OCI-LY1 (cell line): Measurements from ENCODE around the gene PIR.
A peak's percentile ranks its signal among the peaks of the same experiment; 100 is the strongest.

Source experiments
- H2AFZ ChIP-seq: fragments of 200-600 bp; sonication (generic), shearing (Covaris generic); 2 replicates; pipeline ENCODE4 v1.6.0; 2014; ENCODE audit warnings: antibody characterized with exemption, mild to moderate bottlenecking, low read length
- H3F3A ChIP-seq: fragments of 200-600 bp; sonication (generic), shearing (Covaris generic); 2 replicates; pipeline ENCODE4 v1.6.0; 2014; ENCODE audit warnings: mild to moderate bottlenecking, antibody characterized with exemption, low read length, moderate library complexity; ENCODE audit not compliant: insufficient read depth
- H3K27ac ChIP-seq: fragments of 200-600 bp; sonication (generic); 2 replicates; pipeline ENCODE4 v1.5.1; 2014; ENCODE audit warnings: low read length, mixed run types, mild to moderate bottlenecking, low read depth; ENCODE audit not compliant: poor library complexity, severe bottlenecking
- H3K27me3 ChIP-seq: fragments of 200-600 bp; sonication (generic); 2 replicates; pipeline ENCODE4 v1.6.0; 2014; ENCODE audit warnings: antibody characterized with exemption, mild to moderate bottlenecking, low read length, moderate library complexity; ENCODE audit not compliant: insufficient read depth
- H3K36me3 ChIP-seq: fragments of 200-600 bp; sonication (generic); 2 replicates; pipeline ENCODE4 v1.6.1; 2014; ENCODE audit warnings: mild to moderate bottlenecking, antibody characterized with exemption, low read length, moderate library complexity, mixed read lengths; ENCODE audit not compliant: insufficient read depth
- H3K4me1 ChIP-seq: fragments of 200-600 bp; sonication (generic); 2 replicates; pipeline ENCODE4 v1.5.1; 2014; ENCODE audit warnings: mild to moderate bottlenecking, low read length, moderate library complexity; ENCODE audit not compliant: insufficient read depth, severe bottlenecking
- H3K4me2 ChIP-seq: fragments of 200-600 bp; sonication (generic), shearing (Covaris generic); 2 replicates; pipeline ENCODE4 v1.6.1; 2014; ENCODE audit warnings: low read length
- H3K4me3 ChIP-seq: fragments of 200-600 bp; sonication (generic); 2 replicates; pipeline ENCODE4 v1.5.1; 2014; ENCODE audit warnings: low read length, low read depth, mild to moderate bottlenecking, mixed read lengths; ENCODE audit not compliant: poor library complexity, severe bottlenecking
- H3K79me2 ChIP-seq: fragments of 200-600 bp; shearing (Covaris generic); 2 replicates; pipeline ENCODE4 v1.6.1; 2016; ENCODE audit warnings: mixed run types, low read length, mixed read lengths; ENCODE audit not compliant: insufficient read depth
- H3K9ac ChIP-seq: fragments of 200-600 bp; sonication (generic), shearing (Covaris generic); 2 replicates; pipeline ENCODE4 v1.6.1; 2014; ENCODE audit warnings: mild to moderate bottlenecking, low read length, mixed read lengths
- H3K9me2 ChIP-seq: fragments of 200-600 bp; sonication (generic), shearing (Covaris generic); 2 replicates; pipeline ENCODE4 v1.6.1; 2014; ENCODE audit warnings: low read depth, mild to moderate bottlenecking, low read length, mixed read lengths
- H3K9me3 ChIP-seq: fragments of 200-600 bp; shearing (Covaris generic); 2 replicates; pipeline ENCODE4 v1.6.1; 2014; ENCODE audit warnings: low read length, mixed read lengths
- H4K20me1 ChIP-seq: fragments of 200-600 bp; sonication (generic), shearing (Covaris generic); 2 replicates; pipeline ENCODE4 v1.6.0; 2016; ENCODE audit warnings: mild to moderate bottlenecking, low read length; ENCODE audit not compliant: insufficient read depth
- CTCF ChIP-seq: fragments of 200-600 bp; sonication (generic), shearing (Covaris generic); IDR thresholded peaks from 2 replicates; pipeline ENCODE4 v1.5.1; 2017; ENCODE audit warnings: mild to moderate bottlenecking, antibody characterized with exemption, low read length, moderate library complexity, mixed read lengths
- EZH2 ChIP-seq: fragments of 200-600 bp; sonication (generic), shearing (Covaris generic); IDR thresholded peaks from 2 replicates; pipeline ENCODE4 v1.8.0; 2017; ENCODE audit warnings: borderline replicate concordance, mixed run types, mild to moderate bottlenecking, antibody characterized with exemption, low read length, moderate library complexity, mixed read lengths

PIR gene

GRCh38 chrX:15356444-15356843 is 136.7 kb downstream of the PIR start:
- Histone ChIP-seq H3K9ac (no peak overlapping the region), H3K4me1 (no peaks in the 10 kb centered on the region), H3K4me2 (no peak overlapping the region), H3K79me2 (no peaks in the 10 kb centered on the region), H3K9me3 (no peaks in the 10 kb centered on the region), H3K36me3 (no peaks in the 10 kb centered on the region), H3K9me2 (no peaks in the 10 kb centered on the region), H3K27ac (no peak overlapping the region), H3F3A (no peaks in the 10 kb centered on the region), H3K4me3 (no peak overlapping the region), H2AFZ (no peak overlapping the region), H3K27me3 (no peaks in the 10 kb centered on the region), H4K20me1 (no peaks in the 10 kb centered on the region)
- TF ChIP-seq CTCF (no peak), EZH2 (no peak)

GRCh38 chrX:15350329-15350996 is 142.7 kb downstream of the PIR start:
- no peak overlapping the region for H3K4me3 ChIP-seq
- no peaks in the 10 kb centered on the region for H3K27me3 ChIP-seq
- no peak for TF ChIP-seq CTCF
- TF ChIP-seq EZH2: no peak
- H3K9ac ChIP-seq: no peak overlapping the region
- no peaks in the 10 kb centered on the region for H3K79me2 ChIP-seq
- H3K27ac ChIP-seq: no peak overlapping the region
- no peaks in the 10 kb centered on the region for H4K20me1 ChIP-seq
- no peaks in the 10 kb centered on the region for H3F3A ChIP-seq
- H3K9me3 ChIP-seq: no peaks in the 10 kb centered on the region
- no peaks in the 10 kb centered on the region for H3K36me3 ChIP-seq
- H3K4me1 ChIP-seq: no peaks in the 10 kb centered on the region
- no peak overlapping the region for H2AFZ ChIP-seq
- H3K4me2 ChIP-seq: no peak overlapping the region
- H3K9me2 ChIP-seq: no peaks in the 10 kb centered on the region

DNA sequence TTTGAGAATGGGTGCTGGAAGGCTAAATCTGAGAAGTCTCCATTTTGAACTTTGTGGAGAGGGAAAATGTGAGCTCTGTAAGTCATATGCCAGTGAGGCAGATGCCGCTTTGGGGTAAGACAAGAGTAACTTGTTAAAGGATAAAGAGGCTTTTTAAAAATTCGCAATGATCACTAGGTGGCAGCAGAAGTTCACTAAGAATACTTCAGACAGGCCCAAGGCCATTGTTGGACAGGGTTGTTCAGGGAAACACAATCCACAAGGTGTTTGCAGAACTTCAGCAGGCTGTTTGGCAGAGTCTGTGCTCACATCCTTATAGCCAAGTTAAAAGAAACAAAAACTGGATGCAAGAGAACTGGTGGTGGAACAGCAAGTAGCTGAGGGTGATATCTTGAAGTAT is 144.1 kb downstream of the PIR start:
- TF ChIP-seq CTCF (peak; percentile 47), EZH2 (no peak)

More for the DNA sequence above, 144.1 kb downstream of the PIR start:
- Histone ChIP-seq H4K20me1 (no peaks in the 10 kb centered on the region), H3K4me1 (no peaks in the 10 kb centered on the region), H3F3A (no peaks in the 10 kb centered on the region), H3K9me3 (no peaks in the 10 kb centered on the region), H3K27me3 (no peaks in the 10 kb centered on the region), H3K27ac (no peak overlapping the region), H3K9me2 (no peaks in the 10 kb centered on the region), H3K4me2 (no peak overlapping the region), H2AFZ (no peak overlapping the region), H3K36me3 (no peaks in the 10 kb centered on the region), H3K79me2 (no peaks in the 10 kb centered on the region), H3K9ac (no peak overlapping the region), H3K4me3 (no peak overlapping the region)
